HEK293 (cell line): ENCODE data around the gene EEF1A2.

ENCODE experiments used
- CTCF ChIA-PET: fragments of 350-600 bp; formaldehyde crosslinking; extraction: SDS; loops from one replicate; lab custom pipeline; 2021; ENCODE audit warnings: antibody characterized with exemption; lab: Yijun Ruan, JAX
- POLR2A ChIA-PET: fragments of 300-600 bp; formaldehyde crosslinking; extraction: SDS; loops from one replicate; lab custom pipeline; 2020; ENCODE audit warnings: antibody characterized with exemption, inconsistent platforms; lab: Yijun Ruan, JAX
- H3K27ac ChIP-seq: fragments of 200-500 bp; sonication (Bioruptor generic); 2 replicates; pipeline ENCODE4 v1.5.1; 2014; ENCODE audit warnings: low read depth, low read length, control low read depth, inconsistent platforms; ENCODE audit errors: extremely low read depth
- H3K36me3 ChIP-seq, 2 experiments: fragments of 200-500 bp in 1 of 2; sonication (Bioruptor generic) in 1 of 2; 1 replicate in 1 of 2; 2 replicates in 1 of 2; pipeline ENCODE4 v1.5.1; 2014 to 2017; ENCODE audit warnings: inconsistent platforms in 2 of 2, low read length in 2 of 2; ENCODE audit not compliant: control insufficient read depth in 2 of 2, insufficient read depth in 1 of 2
- H3K4me1 ChIP-seq: fragments of 200-500 bp; sonication (Bioruptor generic); 2 replicates; pipeline ENCODE4 v1.5.1; 2014; ENCODE audit warnings: mild to moderate bottlenecking, low read length, inconsistent platforms; ENCODE audit not compliant: control insufficient read depth, insufficient read depth
- H3K4me3 ChIP-seq: 2 replicates; pipeline ENCODE4 v1.5.1; 2011; ENCODE audit warnings: low read depth, mild to moderate bottlenecking, control low read depth, low read length, moderate library complexity
- H3K9me3 ChIP-seq: fragments of 200-500 bp; sonication (Bioruptor generic); 2 replicates; pipeline ENCODE4 v1.5.1; 2014; ENCODE audit warnings: low read depth, low read length, inconsistent platforms; ENCODE audit not compliant: control insufficient read depth, insufficient read depth
- BCL11A ChIP-seq: fragments of 450-650 bp; formaldehyde crosslinking; IDR thresholded peaks from 2 replicates; pipeline ENCODE4 v1.5.1; 2016; ENCODE audit warnings: low read depth, missing biosample characterization, missing genetic modification characterization
- ELK4 ChIP-seq: IDR thresholded peaks from 2 replicates; pipeline ENCODE4 v1.6.1; 2011; ENCODE audit warnings: mild to moderate bottlenecking, low read depth, low read length, borderline replicate concordance
- KLF8 ChIP-seq: fragments of 450-650 bp; formaldehyde crosslinking; IDR thresholded peaks from 2 replicates; pipeline ENCODE4 v1.5.1; 2016; ENCODE audit warnings: missing biosample characterization, missing genetic modification characterization
- MZF1 ChIP-seq: fragments of 450-650 bp; formaldehyde crosslinking; IDR thresholded peaks from 2 replicates; pipeline ENCODE4 v1.5.1; 2017; ENCODE audit warnings: missing biosample characterization, missing genetic modification characterization, borderline replicate concordance
- PRDM1 ChIP-seq: fragments of 450-650 bp; formaldehyde crosslinking; IDR thresholded peaks from 2 replicates; pipeline ENCODE4; 2016; ENCODE audit warnings: missing biosample characterization, missing genetic modification characterization
- ZBTB20 ChIP-seq: fragments of 450-650 bp; formaldehyde crosslinking; IDR thresholded peaks from 2 replicates; pipeline ENCODE4 v1.5.1; 2016; ENCODE audit warnings: missing biosample characterization, missing genetic modification characterization
- ZBTB8A ChIP-seq: fragments of 450-650 bp; formaldehyde crosslinking; IDR thresholded peaks from 2 replicates; pipeline ENCODE4 v1.5.1; 2016; ENCODE audit warnings: missing biosample characterization, missing genetic modification characterization
- ZFP41 ChIP-seq: fragments of 450-650 bp; formaldehyde crosslinking; IDR thresholded peaks from 2 replicates; pipeline ENCODE4 v1.5.1; 2016; ENCODE audit warnings: missing biosample characterization, missing genetic modification characterization, borderline replicate concordance
- ZIC2 ChIP-seq: fragments of 450-650 bp; formaldehyde crosslinking; IDR thresholded peaks from 2 replicates; pipeline ENCODE4 v1.5.1; 2016; ENCODE audit warnings: missing biosample characterization, missing genetic modification characterization
- ZNF140 ChIP-seq: fragments of 450-650 bp; formaldehyde crosslinking; IDR thresholded peaks from 2 replicates; pipeline ENCODE4 v1.5.1; 2016; ENCODE audit warnings: missing biosample characterization, missing genetic modification characterization
- ZNF19 ChIP-seq: fragments of 450-650 bp; formaldehyde crosslinking; IDR thresholded peaks from 2 replicates; pipeline ENCODE4; 2016; ENCODE audit warnings: missing biosample characterization, missing genetic modification characterization, low read depth
- ZNF2 ChIP-seq: fragments of 450-650 bp; formaldehyde crosslinking; IDR thresholded peaks from 2 replicates; pipeline ENCODE4 v1.5.1; 2016; ENCODE audit warnings: missing biosample characterization, missing genetic modification characterization
- ZNF221 ChIP-seq: fragments of 450-650 bp; formaldehyde crosslinking; IDR thresholded peaks from 2 replicates; pipeline ENCODE4 v1.5.1; 2017; ENCODE audit warnings: missing biosample characterization, missing genetic modification characterization, borderline replicate concordance
- ZNF266 ChIP-seq: fragments of 450-650 bp; formaldehyde crosslinking; IDR thresholded peaks from 2 replicates; pipeline ENCODE4 v1.5.1; 2016; ENCODE audit warnings: missing biosample characterization, missing genetic modification characterization, low read depth
- ZNF391 ChIP-seq: fragments of 450-650 bp; formaldehyde crosslinking; IDR thresholded peaks from 2 replicates; pipeline ENCODE4 v1.5.1; 2016; ENCODE audit warnings: low read depth, missing biosample characterization, missing genetic modification characterization, borderline replicate concordance
- ZNF521 ChIP-seq: fragments of 450-650 bp; formaldehyde crosslinking; IDR thresholded peaks from 2 replicates; pipeline ENCODE4 v1.5.1; 2017; ENCODE audit warnings: missing biosample characterization, mild to moderate bottlenecking, missing genetic modification characterization
- ZNF624 ChIP-seq: fragments of 450-650 bp; formaldehyde crosslinking; IDR thresholded peaks from 2 replicates; pipeline ENCODE4 v1.5.1; 2017; ENCODE audit warnings: missing biosample characterization, missing genetic modification characterization
- ZNF654 ChIP-seq: fragments of 450-650 bp; formaldehyde crosslinking; IDR thresholded peaks from 2 replicates; pipeline ENCODE4 v1.5.1; 2016; ENCODE audit warnings: low read depth, missing biosample characterization, missing genetic modification characterization
- ZNF670 ChIP-seq: fragments of 450-650 bp; formaldehyde crosslinking; IDR thresholded peaks from 2 replicates; pipeline ENCODE4 v1.5.1; 2016; ENCODE audit warnings: missing biosample characterization, missing genetic modification characterization, low read depth
- ZNF677 ChIP-seq: fragments of 450-650 bp; IDR thresholded peaks from 2 replicates; pipeline ENCODE4 v1.5.0; 2018; ENCODE audit warnings: missing biosample characterization, mild to moderate bottlenecking, missing genetic modification characterization, moderate library complexity
- ZSCAN4 ChIP-seq: fragments of 450-650 bp; formaldehyde crosslinking; IDR thresholded peaks from 2 replicates; pipeline ENCODE4 v1.5.1; 2017; ENCODE audit warnings: missing biosample characterization, missing genetic modification characterization
- TF ChIP-seq, protein P1 (sequence below): fragments of 450-650 bp; IDR thresholded peaks from 2 replicates; pipeline ENCODE4 v1.5.1; 2018; ENCODE audit warnings: missing biosample characterization, missing genetic modification characterization
- TF ChIP-seq, protein P2 (sequence below): fragments of 450-650 bp; formaldehyde crosslinking; IDR thresholded peaks from 2 replicates; pipeline ENCODE4 v1.5.1; 2016; ENCODE audit warnings: missing biosample characterization, missing genetic modification characterization
- TF ChIP-seq, protein P3 (sequence below): fragments of 450-650 bp; formaldehyde crosslinking; IDR thresholded peaks from 2 replicates; pipeline ENCODE4 v1.5.1; 2016; ENCODE audit warnings: missing biosample characterization, missing genetic modification characterization
- TF ChIP-seq, protein P4 (sequence below): fragments of 450-650 bp; formaldehyde crosslinking; optimal IDR thresholded peaks from 2 replicates; pipeline ENCODE3; 2016; ENCODE audit warnings: missing biosample characterization, mild to moderate bottlenecking, missing genetic modification characterization

Gene EEF1A2

DNA sequence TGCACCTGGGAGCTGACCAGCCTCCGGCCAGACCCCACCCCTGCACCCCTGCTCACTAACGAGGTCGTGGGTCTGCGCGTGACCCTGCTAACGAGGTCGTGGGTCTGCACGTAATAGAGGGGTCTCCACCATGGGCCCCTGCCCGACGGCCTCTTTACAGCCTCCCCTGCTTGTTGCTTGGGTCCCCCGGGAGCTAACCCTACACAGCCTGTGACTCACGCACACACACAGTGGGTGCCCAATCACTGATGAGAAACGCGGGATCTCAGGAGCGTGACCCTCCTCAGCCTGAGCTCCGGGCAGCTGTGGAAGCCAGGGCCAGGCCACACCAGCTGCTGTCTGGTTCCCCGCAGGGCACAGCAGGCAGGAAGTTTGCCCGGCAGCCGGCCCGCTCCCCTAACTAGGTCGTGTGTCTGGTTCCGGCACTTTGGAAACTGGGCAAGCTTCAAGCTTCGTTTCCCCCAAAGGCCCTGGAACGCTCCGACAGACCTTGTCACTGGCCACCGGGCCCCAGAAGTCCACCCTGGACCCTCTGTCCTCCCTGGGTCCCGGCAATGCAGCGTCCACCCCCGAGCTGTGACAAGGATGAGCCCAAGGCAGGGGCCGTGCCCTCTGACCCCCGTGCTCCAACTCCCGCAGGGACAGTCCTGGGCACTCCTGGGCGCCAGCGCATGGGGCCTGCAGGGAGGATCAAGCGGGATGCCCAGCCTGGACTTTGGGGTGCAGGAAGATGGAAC, 37.5 kb upstream of the EEF1A2 start (continued):
- no peak for TF ChIP-seq MZF1 (tag by site-specific recombination)
- no peak for TF ChIP-seq ZFP41 (tag by site-specific recombination)
- TF ChIP-seq ZIC2 (tag by site-specific recombination), result peak; percentile 81
- no peak for TF ChIP-seq ELK4

- H3K36me3 ChIP-seq, result no peaks in the 10 kb centered on the region
- ChIA-PET POLR2A (interaction anchor here (0.8 to 1.4 kb wide), 2 partner anchors 9 to 11 kb away, joined by 3 read pairs; no protein-coding TSS in a partner anchor), CTCF (interaction anchor here (0.6 kb wide), 1 partner anchor 273 kb away, joined by 3 read pairs; no protein-coding TSS in a partner anchor)
- H3K4me1 ChIP-seq, result no peaks in the 10 kb centered on the region
- no peaks in the 10 kb centered on the region for H3K9me3 ChIP-seq
- H3K27ac ChIP-seq, result no peak overlapping the region
- H3K4me3 ChIP-seq, result no peak overlapping the region
- TF ChIP-seq ZNF670 (tag by site-specific recombination), result no peak
- no peak for TF ChIP-seq ZNF221 (tag by site-specific recombination)
- no peak for TF ChIP-seq ZNF19 (tag by site-specific recombination)
- no peak for TF ChIP-seq PRDM1 (tag by site-specific recombination)
- no peak for TF ChIP-seq ZBTB8A
- TF ChIP-seq, protein P1, sequence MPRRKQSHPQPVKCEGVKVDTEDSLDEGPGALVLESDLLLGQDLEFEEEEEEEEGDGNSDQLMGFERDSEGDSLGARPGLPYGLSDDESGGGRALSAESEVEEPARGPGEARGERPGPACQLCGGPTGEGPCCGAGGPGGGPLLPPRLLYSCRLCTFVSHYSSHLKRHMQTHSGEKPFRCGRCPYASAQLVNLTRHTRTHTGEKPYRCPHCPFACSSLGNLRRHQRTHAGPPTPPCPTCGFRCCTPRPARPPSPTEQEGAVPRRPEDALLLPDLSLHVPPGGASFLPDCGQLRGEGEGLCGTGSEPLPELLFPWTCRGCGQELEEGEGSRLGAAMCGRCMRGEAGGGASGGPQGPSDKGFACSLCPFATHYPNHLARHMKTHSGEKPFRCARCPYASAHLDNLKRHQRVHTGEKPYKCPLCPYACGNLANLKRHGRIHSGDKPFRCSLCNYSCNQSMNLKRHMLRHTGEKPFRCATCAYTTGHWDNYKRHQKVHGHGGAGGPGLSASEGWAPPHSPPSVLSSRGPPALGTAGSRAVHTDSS (tag by site-specific recombination), result no peak
- no peak for TF ChIP-seq ZNF140 (tag by site-specific recombination)
- TF ChIP-seq KLF8 (tag by site-specific recombination), result no peak
- TF ChIP-seq ZNF2 (tag by site-specific recombination), result no peak
- TF ChIP-seq, protein P2, sequence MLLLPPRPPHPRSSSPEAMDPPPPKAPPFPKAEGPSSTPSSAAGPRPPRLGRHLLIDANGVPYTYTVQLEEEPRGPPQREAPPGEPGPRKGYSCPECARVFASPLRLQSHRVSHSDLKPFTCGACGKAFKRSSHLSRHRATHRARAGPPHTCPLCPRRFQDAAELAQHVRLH (tag by site-specific recombination), result no peak
- TF ChIP-seq ZNF521 (tag by site-specific recombination), result no peak
- TF ChIP-seq ZBTB20 (tag by site-specific recombination), result no peak
- TF ChIP-seq, protein P3, sequence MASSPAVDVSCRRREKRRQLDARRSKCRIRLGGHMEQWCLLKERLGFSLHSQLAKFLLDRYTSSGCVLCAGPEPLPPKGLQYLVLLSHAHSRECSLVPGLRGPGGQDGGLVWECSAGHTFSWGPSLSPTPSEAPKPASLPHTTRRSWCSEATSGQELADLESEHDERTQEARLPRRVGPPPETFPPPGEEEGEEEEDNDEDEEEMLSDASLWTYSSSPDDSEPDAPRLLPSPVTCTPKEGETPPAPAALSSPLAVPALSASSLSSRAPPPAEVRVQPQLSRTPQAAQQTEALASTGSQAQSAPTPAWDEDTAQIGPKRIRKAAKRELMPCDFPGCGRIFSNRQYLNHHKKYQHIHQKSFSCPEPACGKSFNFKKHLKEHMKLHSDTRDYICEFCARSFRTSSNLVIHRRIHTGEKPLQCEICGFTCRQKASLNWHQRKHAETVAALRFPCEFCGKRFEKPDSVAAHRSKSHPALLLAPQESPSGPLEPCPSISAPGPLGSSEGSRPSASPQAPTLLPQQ (tag by site-specific recombination), result peak; percentile 59
- TF ChIP-seq ZNF266, result no peak
- TF ChIP-seq ZNF677 (tag by site-specific recombination), result no peak
- TF ChIP-seq ZNF391 (tag by site-specific recombination), result no peak
- peak; percentile 63; the same call in 1 of the 2 replicates for TF ChIP-seq BCL11A (tag by site-specific recombination)
- no peak for TF ChIP-seq ZNF654 (tag by site-specific recombination)
- TF ChIP-seq ZSCAN4 (tag by site-specific recombination), result peak; percentile 34; the same call in 1 of the 2 replicates
- TF ChIP-seq ZNF624 (tag by site-specific recombination), result no peak
- TF ChIP-seq, protein P4, sequence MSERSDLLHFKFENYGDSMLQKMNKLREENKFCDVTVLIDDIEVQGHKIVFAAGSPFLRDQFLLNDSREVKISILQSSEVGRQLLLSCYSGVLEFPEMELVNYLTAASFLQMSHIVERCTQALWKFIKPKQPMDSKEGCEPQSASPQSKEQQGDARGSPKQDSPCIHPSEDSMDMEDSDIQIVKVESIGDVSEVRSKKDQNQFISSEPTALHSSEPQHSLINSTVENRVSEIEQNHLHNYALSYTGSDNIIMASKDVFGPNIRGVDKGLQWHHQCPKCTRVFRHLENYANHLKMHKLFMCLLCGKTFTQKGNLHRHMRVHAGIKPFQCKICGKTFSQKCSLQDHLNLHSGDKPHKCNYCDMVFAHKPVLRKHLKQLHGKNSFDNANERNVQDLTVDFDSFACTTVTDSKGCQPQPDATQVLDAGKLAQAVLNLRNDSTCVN (tag by site-specific recombination), result no peak
These were observed 36.2 kb upstream of the EEF1A2 start for GRCh38 chr20:63534831-63535651.
